Progenitor cell of endocrine pancreas (in vitro differentiated cells): ENCODE measurements around the gene ERBB2. TPM values are rescaled to one million over a fixed set of nuclear protein-coding genes. Genes with fewer than 3 reads are reported as not detected.

Experiments
- DNase-seq: peaks from one replicate; pipeline ENCODE4 v3.0.0; 2021; ENCODE audit warnings: low spot score; ENCODE audit not compliant: unreplicated experiment
- H3K27ac Mint-ChIP-seq: 2 replicates; pipeline ENCODE4 v1.8.0; 2021; ENCODE audit warnings: mild to moderate bottlenecking, moderate library complexity, mixed read lengths
- H3K27me3 Mint-ChIP-seq: 2 replicates; pipeline ENCODE4 v1.8.0; 2021; ENCODE audit warnings: mixed read lengths
- H3K36me3 Mint-ChIP-seq: 2 replicates; pipeline ENCODE4 v1.8.0; 2022; ENCODE audit warnings: mixed read lengths; ENCODE audit not compliant: insufficient read depth
- H3K4me1 Mint-ChIP-seq: 2 replicates; pipeline ENCODE4 v1.8.0; 2021; ENCODE audit warnings: low read depth, mixed read lengths
- H3K4me3 Mint-ChIP-seq: 2 replicates; pipeline ENCODE4 v1.8.0; 2021; ENCODE audit warnings: low read depth, mild to moderate bottlenecking, moderate library complexity, mixed read lengths
- H3K9me3 Mint-ChIP-seq: 2 replicates; pipeline ENCODE4 v1.8.0; 2021; ENCODE audit warnings: low read depth, mixed read lengths
- CTCF ChIP-seq: fragments of 200-600 bp; sonication (generic); IDR thresholded peaks from one replicate; pipeline ENCODE4 v1.5.0; 2021; ENCODE audit warnings: antibody characterized with exemption, mild to moderate bottlenecking; ENCODE audit not compliant: unreplicated experiment
- total RNA-seq: library from RNA; stranded (reverse); gene quantifications from 2 replicates; pipeline ENCODE4 v1.2.1, GENCODE V29; 2021

The ERBB2 gene
- total RNA-seq, 1 donor from 2014 or later, result 152 TPM

DNA sequence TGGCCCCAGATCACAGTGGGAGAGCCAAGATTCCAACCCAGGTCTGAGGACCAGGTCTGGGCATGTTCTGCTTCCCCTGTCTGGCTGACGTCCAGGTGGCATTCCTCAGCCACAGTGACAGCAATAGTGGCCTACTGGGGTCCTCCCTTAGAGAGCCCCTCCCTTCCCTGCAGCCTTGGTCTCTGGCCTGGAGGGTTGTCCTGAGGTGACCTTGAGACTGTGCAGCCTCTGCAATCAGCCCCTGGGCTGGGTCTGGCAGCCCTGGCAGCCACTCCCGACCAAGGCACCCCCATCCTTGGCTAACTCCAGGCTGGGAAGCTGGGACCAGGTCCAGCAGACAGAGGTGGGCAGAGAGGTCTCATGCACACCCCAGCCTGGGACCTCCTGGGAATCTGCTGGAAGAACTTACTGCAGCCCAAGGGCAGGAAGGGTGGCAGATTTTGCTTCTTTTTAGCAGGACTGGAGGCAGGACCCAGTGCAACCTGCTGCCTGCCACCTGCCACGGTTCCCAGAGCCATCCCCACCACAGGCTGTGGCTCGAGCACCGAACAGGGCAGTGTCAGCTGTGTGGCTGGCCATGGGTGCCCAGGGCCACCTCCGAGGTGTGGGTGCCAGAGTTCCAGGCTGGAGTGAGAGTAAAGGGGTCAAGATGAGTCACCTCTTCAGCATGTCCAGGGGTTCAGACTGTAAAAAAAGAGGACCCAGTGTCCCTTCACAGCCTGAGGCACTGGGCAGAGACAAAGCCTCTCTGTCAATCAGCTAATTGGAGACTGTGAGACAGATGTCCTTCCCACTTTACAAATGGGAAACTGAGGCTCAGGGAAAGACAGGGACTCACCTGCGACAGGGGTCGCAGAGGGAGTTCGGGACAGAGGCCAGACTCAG is 50.5 kb downstream of the ERBB2 start:
- H3K27ac Mint-ChIP-seq, result no peak overlapping the region
- TF ChIP-seq CTCF, result no peak

DNA sequence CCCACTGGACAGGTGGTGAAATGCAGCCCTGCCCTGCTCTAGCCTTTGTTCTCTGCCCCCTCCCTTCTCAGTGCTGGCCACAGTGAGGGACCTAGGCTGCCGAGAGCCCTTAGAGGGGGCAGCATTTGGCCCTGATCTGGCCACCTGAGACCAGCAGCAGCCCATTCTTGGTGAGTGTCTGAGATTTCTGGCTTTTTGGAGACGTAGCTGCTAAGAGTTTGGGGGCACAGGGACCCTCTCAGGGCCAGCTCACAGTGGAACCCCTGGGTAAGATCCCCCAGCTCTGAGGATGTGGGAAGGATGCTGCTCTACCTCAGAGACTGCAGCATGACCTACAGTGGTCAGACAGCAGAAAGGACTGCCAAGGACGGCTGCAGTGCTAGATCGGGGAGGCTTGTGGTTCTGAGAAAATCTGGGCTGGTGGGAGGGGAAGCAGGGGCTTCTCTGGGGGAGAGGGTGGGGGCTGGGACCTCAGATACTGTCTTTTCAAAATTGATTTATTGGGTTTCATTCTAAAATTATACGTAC is 51.2 kb downstream of the ERBB2 start:
- Mint-ChIP-seq H3K4me3 (no peak overlapping the region), H3K4me1 (peaks cover 2% of the 10 kb centered on the region), H3K27me3 (peaks cover 24% of the 10 kb centered on the region), H3K36me3 (peaks cover 5% of the 10 kb centered on the region), H3K27ac (no peak overlapping the region), H3K9me3 (no peaks in the 10 kb centered on the region)
- no peak for DNase-seq
- TF ChIP-seq CTCF, result no peak

More for the DNA sequence above, 50.5 kb downstream of the ERBB2 start:
- peaks cover 7% of the 10 kb centered on the region for H3K36me3 Mint-ChIP-seq
- H3K4me3 Mint-ChIP-seq, result no peak overlapping the region
- peaks cover under 1% of the 10 kb centered on the region for H3K4me1 Mint-ChIP-seq
- peaks cover 17% of the 10 kb centered on the region for H3K27me3 Mint-ChIP-seq
- DNase-seq, result no peak
- H3K9me3 Mint-ChIP-seq, result no peaks in the 10 kb centered on the region

GRCh38 chr17:39751637-39752036 is 51.8 kb downstream of the ERBB2 start:
- Mint-ChIP-seq H3K9me3 (no peaks in the 10 kb centered on the region), H3K4me1 (peaks cover 2% of the 10 kb centered on the region), H3K36me3 (peaks cover 5% of the 10 kb centered on the region), H3K27me3 (peaks cover 30% of the 10 kb centered on the region), H3K27ac (no peak overlapping the region), H3K4me3 (no peak overlapping the region)
- no peak for DNase-seq
- no peak for TF ChIP-seq CTCF

- TF ChIP-seq CTCF, result no peak
- DNase-seq, result no peak
- H3K27ac Mint-ChIP-seq, result no peak overlapping the region
- peaks cover 2% of the 10 kb centered on the region for H3K36me3 Mint-ChIP-seq
- no peaks in the 10 kb centered on the region for H3K9me3 Mint-ChIP-seq
- H3K4me3 Mint-ChIP-seq, result peak overlapping the region; percentile 53
- peaks cover 2% of the 10 kb centered on the region for H3K4me1 Mint-ChIP-seq
- peaks cover 37% of the 10 kb centered on the region for H3K27me3 Mint-ChIP-seq
These were observed 52.5 kb downstream of the ERBB2 start for GRCh38 chr17:39752241-39752881.

GRCh38 chr17:39753514-39754160 is 53.8 kb downstream of the ERBB2 start:
- DNase-seq, result no peak
- Mint-ChIP-seq H3K27me3 (peaks cover 50% of the 10 kb centered on the region), H3K4me3 (peak overlapping the region; percentile 57), H3K36me3 (no peaks in the 10 kb centered on the region), H3K27ac (no peak overlapping the region), H3K4me1 (peaks cover 2% of the 10 kb centered on the region), H3K9me3 (no peaks in the 10 kb centered on the region)
- no peak for TF ChIP-seq CTCF
